HEK293 (cell line): Measurements from ENCODE around the gene TMPRSS4.

Experiments used
- YY1 ChIP-seq: fragments of 450-650 bp; formaldehyde crosslinking; IDR thresholded peaks from 2 replicates; pipeline ENCODE4 v1.5.1; 2018; ENCODE audit warnings: missing biosample characterization, missing genetic modification characterization
- ZNF16 ChIP-seq: fragments of 450-650 bp; formaldehyde crosslinking; IDR thresholded peaks from 2 replicates; pipeline ENCODE4 v1.5.1; 2016; ENCODE audit warnings: low read depth, missing biosample characterization, missing genetic modification characterization
- ZNF561 ChIP-seq: fragments of 450-650 bp; IDR thresholded peaks from 2 replicates; pipeline ENCODE4 v1.5.1; 2018; ENCODE audit warnings: missing biosample characterization, missing genetic modification characterization, borderline replicate concordance
- TF ChIP-seq, protein P1 (sequence below): fragments of 450-650 bp; formaldehyde crosslinking; IDR thresholded peaks from 2 replicates; pipeline ENCODE4 v1.5.1; 2016; ENCODE audit warnings: missing biosample characterization, missing genetic modification characterization

DNA sequence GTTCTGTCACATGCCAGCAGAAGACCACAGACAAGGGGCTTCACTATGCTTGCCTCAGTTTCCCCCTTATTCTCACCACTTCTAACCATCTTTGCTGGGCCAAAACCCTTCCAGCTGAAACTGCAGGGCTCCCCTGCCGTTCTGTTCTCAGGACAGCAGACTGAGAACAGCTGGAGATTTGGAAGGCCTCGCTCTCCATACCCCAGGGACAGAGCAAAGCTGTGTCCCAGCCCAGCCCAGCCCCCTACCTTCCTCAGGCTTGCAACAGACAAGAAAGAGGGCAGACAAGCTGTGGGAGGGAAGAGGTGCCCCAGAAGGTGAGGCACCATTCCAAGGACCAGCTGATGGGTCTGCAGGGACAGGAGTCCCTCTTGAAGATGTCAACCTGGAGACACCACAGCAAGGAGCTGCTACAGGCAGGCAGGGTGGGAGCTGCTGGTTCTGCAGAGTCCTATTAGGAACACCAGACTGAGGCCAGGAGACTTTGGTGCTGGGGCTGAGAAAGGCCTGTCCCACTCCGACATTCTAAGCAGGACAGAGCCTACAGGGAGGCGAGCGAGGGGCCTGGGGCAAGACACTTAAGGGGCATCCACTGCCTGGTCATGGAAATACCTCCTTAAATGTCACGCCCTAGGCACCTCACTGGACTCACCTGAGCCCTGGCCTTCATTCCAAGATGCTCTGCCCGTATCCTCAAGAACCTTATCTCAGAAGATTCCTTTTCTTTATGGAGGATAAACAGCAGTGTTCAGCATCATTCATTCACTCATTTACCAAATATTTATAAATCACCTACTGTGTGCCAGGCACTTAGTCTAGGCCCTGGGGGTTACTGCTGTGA is 92.6 kb downstream of the TMPRSS4 start:
- TF ChIP-seq, protein P1, sequence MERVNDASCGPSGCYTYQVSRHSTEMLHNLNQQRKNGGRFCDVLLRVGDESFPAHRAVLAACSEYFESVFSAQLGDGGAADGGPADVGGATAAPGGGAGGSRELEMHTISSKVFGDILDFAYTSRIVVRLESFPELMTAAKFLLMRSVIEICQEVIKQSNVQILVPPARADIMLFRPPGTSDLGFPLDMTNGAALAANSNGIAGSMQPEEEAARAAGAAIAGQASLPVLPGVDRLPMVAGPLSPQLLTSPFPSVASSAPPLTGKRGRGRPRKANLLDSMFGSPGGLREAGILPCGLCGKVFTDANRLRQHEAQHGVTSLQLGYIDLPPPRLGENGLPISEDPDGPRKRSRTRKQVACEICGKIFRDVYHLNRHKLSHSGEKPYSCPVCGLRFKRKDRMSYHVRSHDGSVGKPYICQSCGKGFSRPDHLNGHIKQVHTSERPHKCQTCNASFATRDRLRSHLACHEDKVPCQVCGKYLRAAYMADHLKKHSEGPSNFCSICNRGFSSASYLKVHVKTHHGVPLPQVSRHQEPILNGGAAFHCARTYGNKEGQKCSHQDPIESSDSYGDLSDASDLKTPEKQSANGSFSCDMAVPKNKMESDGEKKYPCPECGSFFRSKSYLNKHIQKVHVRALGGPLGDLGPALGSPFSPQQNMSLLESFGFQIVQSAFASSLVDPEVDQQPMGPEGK (tag by site-specific recombination), result no peak
- TF ChIP-seq YY1 (tag by site-specific recombination) (no peak), ZNF561 (tag by site-specific recombination) (no peak), ZNF16 (no peak)
